ENCODE measurements around the gene SNX12.

SNX12 gene

GRCh38 chrX:71068044-71068918, at the start of gene SNX12:
Gene SNX12, minus strand, starts transcription at chrX:71068334. Its CDS starts 28 bp downstream, at chrX:71068306.
- peak within 1 kb of the TSS; percentile 92 for H3K27ac Mint-ChIP-seq
- peaks cover 14% of the 10 kb centered on the region for H3K4me1 Mint-ChIP-seq
- no peaks in the 10 kb centered on the region for H3K9me3 Mint-ChIP-seq
- no peaks in the 10 kb centered on the region for H3K27me3 Mint-ChIP-seq
- H3K36me3 Mint-ChIP-seq = peaks cover 3% of the 10 kb centered on the region
- peak within 1 kb of the TSS; percentile 94 for H3K4me3 Mint-ChIP-seq

- peak overlapping the region; percentile 76 for H3K27ac Mint-ChIP-seq
These were observed 49.2 kb upstream of the SNX12 start for GRCh38 chrX:71117358-71117757.

GRCh38 chrX:71111921-71112431, 43.8 kb upstream of the SNX12 start:
- Mint-ChIP-seq H3K4me3 (peak overlapping the region; percentile 100), H3K36me3 (peaks cover 17% of the 10 kb centered on the region), H3K4me1 (peaks cover 31% of the 10 kb centered on the region), H3K27me3 (no peaks in the 10 kb centered on the region), H3K9me3 (no peaks in the 10 kb centered on the region), H3K27ac (peak overlapping the region; percentile 96)

More at GRCh38 chrX:71117358-71117757, 49.2 kb upstream of the SNX12 start:
- H3K36me3 Mint-ChIP-seq = no peaks in the 10 kb centered on the region
- H3K27me3 Mint-ChIP-seq = no peaks in the 10 kb centered on the region
- no peaks in the 10 kb centered on the region for H3K9me3 Mint-ChIP-seq
- H3K4me3 Mint-ChIP-seq = peak overlapping the region; percentile 33
- H3K4me1 Mint-ChIP-seq = peaks cover 39% of the 10 kb centered on the region

- H3K4me1 Mint-ChIP-seq = peaks cover 35% of the 10 kb centered on the region
- H3K9me3 Mint-ChIP-seq = no peaks in the 10 kb centered on the region
- H3K27me3 Mint-ChIP-seq = no peaks in the 10 kb centered on the region
- H3K4me3 Mint-ChIP-seq = peak within 1 kb of the TSS; percentile 100
- peaks cover 21% of the 10 kb centered on the region for H3K36me3 Mint-ChIP-seq
- peak within 1 kb of the TSS; percentile 96 for H3K27ac Mint-ChIP-seq
These were observed 43.2 kb upstream of the SNX12 start, which contains the start of gene IL2RG for GRCh38 chrX:71111141-71111843. Gene IL2RG, minus strand, starts transcription at chrX:71111577. Its CDS starts 38 bp downstream, at chrX:71111539.

- Mint-ChIP-seq H3K27ac (peak overlapping the region; percentile 72), H3K36me3 (peaks cover 26% of the 10 kb centered on the region), H3K4me1 (peaks cover 48% of the 10 kb centered on the region), H3K27me3 (no peaks in the 10 kb centered on the region), H3K4me3 (peak overlapping the region; percentile 100), H3K9me3 (no peaks in the 10 kb centered on the region)
These were observed 40.9 kb upstream of the SNX12 start for GRCh38 chrX:71109051-71109450.

- Mint-ChIP-seq H3K36me3 (peaks cover 26% of the 10 kb centered on the region), H3K9me3 (no peaks in the 10 kb centered on the region), H3K4me3 (peak overlapping the region; percentile 100), H3K27ac (peak overlapping the region; percentile 89), H3K4me1 (peaks cover 56% of the 10 kb centered on the region), H3K27me3 (no peaks in the 10 kb centered on the region)
These were observed 39.7 kb upstream of the SNX12 start for GRCh38 chrX:71107762-71108360.

- peaks cover 26% of the 10 kb centered on the region for H3K36me3 Mint-ChIP-seq
These were observed 39.1 kb upstream of the SNX12 start for GRCh38 chrX:71107245-71107644.

GRCh38 chrX:71106427-71106826, 38.3 kb upstream of the SNX12 start, which contains the start of gene CXorf65:
Gene CXorf65, minus strand, starts transcription at chrX:71106740. Its CDS starts 184 bp downstream, at chrX:71106556.
- H3K27me3 Mint-ChIP-seq = no peaks in the 10 kb centered on the region
- H3K27ac Mint-ChIP-seq = peak within 1 kb of the TSS; percentile 96
- H3K9me3 Mint-ChIP-seq = no peaks in the 10 kb centered on the region
- H3K4me3 Mint-ChIP-seq = peak within 1 kb of the TSS; percentile 100
- peaks cover 61% of the 10 kb centered on the region for H3K4me1 Mint-ChIP-seq
- peaks cover 26% of the 10 kb centered on the region for H3K36me3 Mint-ChIP-seq

More at GRCh38 chrX:71107245-71107644, 39.1 kb upstream of the SNX12 start:
- Mint-ChIP-seq H3K4me1 (peaks cover 56% of the 10 kb centered on the region), H3K27ac (peak overlapping the region; percentile 62), H3K4me3 (peak overlapping the region; percentile 100), H3K9me3 (no peaks in the 10 kb centered on the region), H3K27me3 (no peaks in the 10 kb centered on the region)

GRCh38 chrX:71105628-71106027, 37.5 kb upstream of the SNX12 start:
- Mint-ChIP-seq H3K4me1 (peaks cover 69% of the 10 kb centered on the region), H3K36me3 (peaks cover 23% of the 10 kb centered on the region), H3K9me3 (no peaks in the 10 kb centered on the region), H3K27me3 (no peaks in the 10 kb centered on the region), H3K27ac (peak overlapping the region; percentile 96), H3K4me3 (peak overlapping the region; percentile 86)

- no peaks in the 10 kb centered on the region for H3K9me3 Mint-ChIP-seq
- peak overlapping the region; percentile 90 for H3K27ac Mint-ChIP-seq
- no peaks in the 10 kb centered on the region for H3K27me3 Mint-ChIP-seq
- H3K36me3 Mint-ChIP-seq = peaks cover 10% of the 10 kb centered on the region
- peak overlapping the region; percentile 79 for H3K4me3 Mint-ChIP-seq
- peaks cover 83% of the 10 kb centered on the region for H3K4me1 Mint-ChIP-seq
These were observed 35.2 kb upstream of the SNX12 start for GRCh38 chrX:71103110-71103983.

GRCh38 chrX:71102292-71102691, 34.2 kb upstream of the SNX12 start:
- Mint-ChIP-seq H3K9me3 (no peaks in the 10 kb centered on the region), H3K4me3 (no peak overlapping the region), H3K27me3 (no peaks in the 10 kb centered on the region), H3K36me3 (peaks cover 8% of the 10 kb centered on the region), H3K27ac (peak overlapping the region; percentile 79), H3K4me1 (peaks cover 85% of the 10 kb centered on the region)

GRCh38 chrX:71100581-71101505, 32.7 kb upstream of the SNX12 start:
- H3K36me3 Mint-ChIP-seq = peaks cover 2% of the 10 kb centered on the region
- no peaks in the 10 kb centered on the region for H3K9me3 Mint-ChIP-seq
- H3K4me1 Mint-ChIP-seq = peaks cover 78% of the 10 kb centered on the region
- H3K27ac Mint-ChIP-seq = no peak overlapping the region
- no peaks in the 10 kb centered on the region for H3K27me3 Mint-ChIP-seq
- H3K4me3 Mint-ChIP-seq = peak overlapping the region; percentile 42

GRCh38 chrX:71099736-71100135, 31.6 kb upstream of the SNX12 start:
- peaks cover 76% of the 10 kb centered on the region for H3K4me1 Mint-ChIP-seq
- H3K36me3 Mint-ChIP-seq = no peaks in the 10 kb centered on the region
- H3K27me3 Mint-ChIP-seq = no peaks in the 10 kb centered on the region
- no peak overlapping the region for H3K27ac Mint-ChIP-seq
- H3K9me3 Mint-ChIP-seq = no peaks in the 10 kb centered on the region
- H3K4me3 Mint-ChIP-seq = no peak overlapping the region

Measured in activated naive CD4-positive, alpha-beta T cell treated with anti-CD3 and anti-CD28 coated beads, Interleukin-2, amount 50 U/mL, for 24 hours (primary cell).